ENCODE measurements around the gene CD163L1.

DNA sequence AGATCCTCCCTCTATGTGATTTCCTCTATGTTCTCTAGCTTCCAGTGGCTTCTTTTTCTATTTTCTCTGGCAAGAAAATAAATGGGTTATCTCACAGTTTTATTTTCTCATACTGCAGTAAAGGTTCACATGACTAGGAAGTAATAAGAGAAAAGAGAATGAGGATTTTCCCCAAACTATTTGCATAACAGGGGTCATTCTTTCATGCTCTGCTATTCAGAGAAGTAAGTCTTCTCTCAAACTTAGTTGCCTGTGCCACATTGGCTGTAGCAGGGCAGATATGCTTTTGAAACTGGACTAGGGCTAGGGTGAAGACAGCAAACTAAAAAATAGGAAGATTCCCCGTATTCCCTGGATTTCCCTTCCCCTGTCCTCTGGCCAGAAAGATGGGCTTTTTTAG, 82.7 kb downstream of the CD163L1 start:
- TF ChIP-seq EZH2 (IDR thresholded peaks at IDR 0.05; ENCODE audit: low read length, missing control alignments), result no peak
- no peak for TF ChIP-seq CTCF (conservative IDR thresholded peaks at IDR 0.05 in 1 of 2, IDR thresholded peaks at IDR 0.05 in 1 of 2; ENCODE audit: low read depth in 1 of 2, low read length in 2 of 2)

All from fibroblast of lung (primary cell).